Cardiac muscle cell (in vitro differentiated cells and primary cell): ENCODE data around the gene SPTSSB. TPM values are rescaled to one million over a fixed set of nuclear protein-coding genes. Genes with fewer than 3 reads are reported as not detected.

Experiments used
- DNase-seq, 2 donors: peaks; one replicate each; pipeline versions ENCODE4 v3.0.0 to v3.0.0-alpha.2; 2010 to 2017; ENCODE audit warnings: low read depth in 1 of 2, low spot score in 1 of 2
- H3K27ac ChIP-seq: fragments of 200-600 bp; sonication (generic); 2 replicates; pipeline ENCODE4 v1.5.1; 2016
- H3K27me3 ChIP-seq: fragments of 200-600 bp; sonication (generic); 2 replicates; pipeline ENCODE4 v1.6.0; 2016; ENCODE audit warnings: control low read depth
- H3K36me3 ChIP-seq: fragments of 200-600 bp; sonication (generic); 2 replicates; pipeline ENCODE4 v1.5.1; 2016; ENCODE audit warnings: control low read depth
- H3K4me1 ChIP-seq: fragments of 200-600 bp; sonication (generic); 2 replicates; pipeline ENCODE4 v1.8.1; 2017; ENCODE audit warnings: low read depth, mild to moderate bottlenecking, mixed run types
- H3K4me3 ChIP-seq: fragments of 200-600 bp; sonication (generic); 2 replicates; pipeline ENCODE4 v1.5.1; 2016; ENCODE audit warnings: mild to moderate bottlenecking
- H3K9me3 ChIP-seq: fragments of 200-600 bp; sonication (generic); 2 replicates; pipeline ENCODE4 v1.5.1; 2017; ENCODE audit warnings: low read depth, mild to moderate bottlenecking, control low read depth
- CTCF ChIP-seq: IDR thresholded peaks from 2 replicates; pipeline ENCODE4 v1.5.1; 2012; ENCODE audit warnings: low read depth, mild to moderate bottlenecking, low read length
- polyA plus RNA-seq: library from polyadenylated mRNA; unstranded; fragments of >200 nt; fragmentation: Nextera tagmentation; extraction: Ambion mirVana; gene quantifications from 2 replicates; pipeline ENCODE4 v1.2.1, GENCODE V29; 2016
- total RNA-seq: library from RNA; depleted of rRNA; stranded (reverse); fragments of >200 nt; gene quantifications from 2 replicates; pipeline ENCODE4 v1.2.3, GENCODE V29; 2016

SPTSSB gene
- total and polyA plus RNA-seq, 2 experiments from 2014 or later, result not detected

GRCh38 chr3:161351330-161351729 is 20.0 kb downstream of the SPTSSB start:
- H3K36me3 ChIP-seq, result no peaks in the 10 kb centered on the region
- DNase-seq, result no peak

GRCh38 chr3:161350916-161351315 is 20.4 kb downstream of the SPTSSB start:
- Histone ChIP-seq H3K9me3 (no peaks in the 10 kb centered on the region), H3K27ac (no peak overlapping the region), H3K36me3 (no peaks in the 10 kb centered on the region), H3K4me1 (no peaks in the 10 kb centered on the region), H3K27me3 (no peaks in the 10 kb centered on the region), H3K4me3 (no peak overlapping the region)
- TF ChIP-seq CTCF, result no peak
- DNase-seq, result no peak

More at GRCh38 chr3:161351330-161351729, 20.0 kb downstream of the SPTSSB start:
- Histone ChIP-seq H3K9me3 (no peaks in the 10 kb centered on the region), H3K4me1 (no peaks in the 10 kb centered on the region), H3K27ac (no peak overlapping the region), H3K4me3 (no peak overlapping the region), H3K27me3 (no peaks in the 10 kb centered on the region)
- TF ChIP-seq CTCF, result no peak

GRCh38 chr3:161349529-161350312 is 21.6 kb downstream of the SPTSSB start:
- TF ChIP-seq CTCF, result no peak
- no peaks in the 10 kb centered on the region for H3K4me1 ChIP-seq
- no peaks in the 10 kb centered on the region for H3K36me3 ChIP-seq
- H3K27me3 ChIP-seq, result no peaks in the 10 kb centered on the region
- peak in 1 of 2 donors; percentile 89 for DNase-seq
- H3K27ac ChIP-seq, result no peak overlapping the region
- no peak overlapping the region for H3K4me3 ChIP-seq
- H3K9me3 ChIP-seq, result no peaks in the 10 kb centered on the region

- H3K36me3 ChIP-seq, result no peaks in the 10 kb centered on the region
- H3K4me1 ChIP-seq, result no peaks in the 10 kb centered on the region
- no peaks in the 10 kb centered on the region for H3K9me3 ChIP-seq
- no peak for TF ChIP-seq CTCF
- DNase-seq, result no peak
- H3K27me3 ChIP-seq, result no peaks in the 10 kb centered on the region
- H3K4me3 ChIP-seq, result no peak overlapping the region
- H3K27ac ChIP-seq, result no peak overlapping the region
These were observed 22.4 kb downstream of the SPTSSB start for GRCh38 chr3:161348796-161349400.

GRCh38 chr3:161347726-161348125 is 23.6 kb downstream of the SPTSSB start:
- H3K27me3 ChIP-seq, result no peaks in the 10 kb centered on the region
- H3K4me3 ChIP-seq, result no peak overlapping the region
- no peaks in the 10 kb centered on the region for H3K4me1 ChIP-seq
- H3K36me3 ChIP-seq, result no peaks in the 10 kb centered on the region
- H3K27ac ChIP-seq, result no peak overlapping the region
- TF ChIP-seq CTCF, result no peak
- DNase-seq, result no peak
- no peaks in the 10 kb centered on the region for H3K9me3 ChIP-seq
